Neutrophil (primary cell): ENCODE data around the gene MANF.

Source experiments
- H3K27ac ChIP-seq: fragments of 200-600 bp; sonication (generic); 2 replicates; pipeline ENCODE4 v1.5.1; 2016; ENCODE audit warnings: mild to moderate bottlenecking, moderate library complexity
- H3K27me3 ChIP-seq: fragments of 200-600 bp; sonication (generic); 2 replicates; pipeline ENCODE4 v1.6.0; 2016; ENCODE audit warnings: mild to moderate bottlenecking
- H3K36me3 ChIP-seq: fragments of 200-600 bp; sonication (generic); 2 replicates; pipeline ENCODE4 v1.5.1; 2017
- H3K4me1 ChIP-seq, 2 experiments: fragments of 200-600 bp in 1 of 2; sonication (generic) in 1 of 2; 1 replicate in 1 of 2; 2 replicates in 1 of 2; pipeline versions ENCODE4 v1.5.1 to v1.6.1; 2013 to 2016; ENCODE audit warnings: low read depth in 1 of 2, low read length in 1 of 2, mild to moderate bottlenecking in 1 of 2, moderate library complexity in 1 of 2; ENCODE audit not compliant: control insufficient read depth in 1 of 2, insufficient read depth in 1 of 2
- H3K4me3 ChIP-seq, 2 experiments: fragments of 200-600 bp in 1 of 2; sonication (generic) in 1 of 2; 1 replicate in 1 of 2; 2 replicates in 1 of 2; pipeline ENCODE4 v1.5.1; 2013 to 2016; ENCODE audit warnings: low read depth in 1 of 2, low read length in 1 of 2, mild to moderate bottlenecking in 1 of 2, moderate library complexity in 1 of 2
- H3K9me3 ChIP-seq: fragments of 200-600 bp; sonication (generic); 2 replicates; pipeline ENCODE4 v1.5.1; 2016
- CTCF ChIP-seq: fragments of 200-600 bp; sonication (generic); IDR thresholded peaks from 2 replicates; pipeline ENCODE4 v1.5.1; 2016; ENCODE audit warnings: antibody characterized with exemption

Gene MANF

GRCh38 chr3:51379746-51380455 is 5.2 kb upstream of the MANF start:
- no peak overlapping the region for H3K27ac ChIP-seq
- no peaks in the 10 kb centered on the region for H3K36me3 ChIP-seq
- H3K4me1 ChIP-seq: peaks cover 7 to 12% of the 10 kb centered on the region in 2 experiments
- no peaks in the 10 kb centered on the region for H3K27me3 ChIP-seq
- no peaks in the 10 kb centered on the region for H3K9me3 ChIP-seq
- no peak overlapping the region for H3K4me3 ChIP-seq
- TF ChIP-seq CTCF: no peak

- H3K4me3 ChIP-seq: no peak overlapping the region
- peaks cover 13 to 16% of the 10 kb centered on the region in 2 experiments for H3K4me1 ChIP-seq
- no peaks in the 10 kb centered on the region for H3K9me3 ChIP-seq
- TF ChIP-seq CTCF: no peak
- H3K27ac ChIP-seq: no peak overlapping the region
- no peaks in the 10 kb centered on the region for H3K36me3 ChIP-seq
- H3K27me3 ChIP-seq: no peaks in the 10 kb centered on the region
Observed at GRCh38 chr3:51380601-51381332, 4.3 kb upstream of the MANF start.

- no peak for TF ChIP-seq CTCF
- H3K27ac ChIP-seq: no peak overlapping the region
- H3K27me3 ChIP-seq: no peaks in the 10 kb centered on the region
- H3K36me3 ChIP-seq: no peaks in the 10 kb centered on the region
- no peaks in the 10 kb centered on the region for H3K9me3 ChIP-seq
- H3K4me1 ChIP-seq: peaks cover 18 to 22% of the 10 kb centered on the region in 2 experiments
- H3K4me3 ChIP-seq: no peak overlapping the region
Observed at GRCh38 chr3:51381333-51381705, 3.8 kb upstream of the MANF start.

GRCh38 chr3:51382076-51382745 is 2.9 kb upstream of the MANF start:
- H3K27ac ChIP-seq: no peak overlapping the region
- no peaks in the 10 kb centered on the region for H3K9me3 ChIP-seq
- no peak overlapping the region for H3K4me3 ChIP-seq
- TF ChIP-seq CTCF: no peak
- H3K27me3 ChIP-seq: no peaks in the 10 kb centered on the region
- H3K36me3 ChIP-seq: no peaks in the 10 kb centered on the region
- peaks cover 27 to 30% of the 10 kb centered on the region in 2 experiments for H3K4me1 ChIP-seq

GRCh38 chr3:51382947-51383578 is 2.0 kb upstream of the MANF start:
- Histone ChIP-seq H3K36me3 (peaks cover 5% of the 10 kb centered on the region), H3K4me3 (no peak overlapping the region), H3K4me1 (peaks cover 30 to 35% of the 10 kb centered on the region in 2 experiments), H3K27ac (no peak overlapping the region), H3K27me3 (no peaks in the 10 kb centered on the region), H3K9me3 (no peaks in the 10 kb centered on the region)
- TF ChIP-seq CTCF: no peak
